Stimulated activated CD8-positive, alpha-beta memory T cell treated with anti-CD3 and anti-CD28 coated beads, Interleukin-2, amount 100 ng/mL, for 1 hour (primary cell): ENCODE measurements around the gene VWC2.

ENCODE experiments used
- DNase-seq, 2 donors: peaks; one replicate each; pipeline ENCODE4 v3.0.0-alpha.2; 2020; ENCODE audit warnings: low read depth in 2 of 2

Gene VWC2

DNA sequence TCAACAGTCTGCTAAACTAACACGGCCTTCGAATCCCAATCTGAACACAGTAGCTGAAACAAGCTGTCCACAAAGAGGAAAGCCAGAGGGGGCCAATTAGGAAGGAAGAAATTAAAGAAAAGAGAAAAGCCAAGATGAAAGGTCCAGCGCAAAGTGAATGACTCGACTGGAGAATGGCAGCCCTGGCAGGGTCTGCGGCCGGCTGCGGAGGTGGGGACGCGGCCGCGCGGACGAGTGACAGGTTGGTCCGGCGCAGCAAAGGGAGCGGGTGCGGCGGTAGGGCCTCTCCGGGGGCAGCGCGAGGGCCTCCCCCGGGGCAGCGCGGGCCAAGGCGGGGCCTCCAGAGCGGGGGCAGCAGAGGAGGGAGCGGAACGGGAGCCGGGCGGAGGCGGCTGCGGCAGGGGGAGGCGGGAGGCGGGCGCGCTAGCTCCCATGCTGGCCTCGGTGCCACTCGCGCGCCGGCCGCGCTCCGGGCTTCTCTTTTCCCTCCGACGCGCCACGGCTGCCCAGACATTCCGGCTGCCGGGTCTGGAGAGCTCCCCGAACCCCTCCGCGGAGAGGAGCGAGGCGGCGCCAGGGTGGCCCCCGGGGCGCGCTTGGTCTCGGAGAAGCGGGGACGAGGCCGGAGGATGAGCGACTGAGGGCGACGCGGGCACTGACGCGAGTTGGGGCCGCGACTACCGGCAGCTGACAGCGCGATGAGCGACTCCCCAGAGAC lies at the start of gene VWC2:
VWC2 (plus strand) TSS at position 421 of the 718 bp plus-strand sequence. CDS start 1,798 bp downstream, outside the sequence.
- DNase-seq: no peak

DNA sequence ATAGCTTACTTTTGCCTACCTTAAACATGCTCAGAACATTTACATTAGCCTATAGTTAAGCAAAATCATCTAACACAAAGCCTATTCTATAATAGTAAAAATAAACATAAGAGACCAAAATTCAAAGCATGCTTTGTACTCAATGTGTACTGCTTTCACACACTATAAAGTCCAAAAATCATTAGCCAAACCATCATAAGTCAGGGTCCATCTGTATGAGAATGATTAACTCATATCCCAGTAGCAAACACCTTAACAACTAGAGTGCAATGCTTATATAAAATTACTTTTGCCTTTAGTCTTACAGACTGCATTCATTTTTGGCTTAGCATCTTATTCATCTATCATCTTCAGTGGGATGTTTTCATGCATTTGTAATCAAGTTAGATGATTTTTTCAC lies 49.4 kb upstream of the VWC2 start:
- DNase-seq: no peak

DNA sequence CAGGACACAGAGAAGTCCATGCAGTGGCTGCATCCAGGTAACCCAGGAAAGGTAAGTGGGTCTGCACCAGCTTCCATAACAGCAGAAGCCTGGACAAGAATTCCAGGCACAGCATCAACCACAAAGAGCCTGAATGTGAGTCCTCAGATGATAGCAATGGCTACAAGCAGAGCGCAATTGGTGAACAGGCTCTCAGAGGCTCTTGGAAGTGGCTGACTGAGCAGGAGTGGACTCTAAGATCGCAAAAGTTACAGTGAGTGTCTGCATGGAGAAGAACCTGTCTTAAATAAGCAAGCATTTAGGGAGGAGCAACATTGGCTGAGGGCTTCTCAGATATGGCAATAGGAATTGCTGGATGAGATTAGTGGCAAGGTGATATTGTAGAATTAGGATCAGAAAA lies 41.6 kb upstream of the VWC2 start:
- no peak for DNase-seq

DNA sequence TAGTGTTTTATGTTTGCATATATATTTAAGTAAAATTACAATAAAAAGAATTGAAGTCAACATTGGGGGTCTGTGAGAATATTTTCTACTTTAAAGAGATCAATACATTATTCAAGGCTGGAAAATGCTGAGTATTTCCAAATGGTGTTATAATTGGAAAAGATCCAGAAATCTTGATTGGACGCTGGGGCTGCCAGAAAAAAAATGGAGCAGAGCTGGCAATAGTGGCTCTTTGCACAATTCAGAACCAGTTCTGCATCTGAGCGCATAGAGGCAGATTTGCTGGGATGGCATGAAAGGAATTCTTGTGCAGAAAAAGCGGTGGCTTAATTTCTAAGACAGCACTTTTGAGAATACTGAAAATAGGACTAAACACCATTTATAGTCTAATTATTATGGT lies 10.8 kb upstream of the VWC2 start:
- no peak for DNase-seq

DNA sequence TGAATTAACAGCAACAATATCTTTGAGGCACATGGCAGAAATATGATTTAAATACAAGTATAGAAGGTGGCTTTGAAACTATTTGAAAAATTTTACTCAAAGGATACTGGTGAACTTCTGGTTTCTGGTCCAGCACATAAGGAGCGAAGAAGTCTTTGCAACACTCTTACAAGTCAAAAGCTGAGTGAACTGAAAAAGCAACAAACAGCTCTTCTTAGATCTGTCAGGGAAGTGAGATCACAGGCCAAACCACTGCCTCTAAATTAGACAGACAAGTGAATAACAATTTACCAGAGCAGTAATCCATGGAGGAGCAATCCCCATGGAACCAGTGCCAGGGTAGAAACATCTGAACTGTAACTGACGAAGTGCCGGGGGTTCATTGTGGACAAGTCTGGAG lies 9.6 kb upstream of the VWC2 start:
- no peak for DNase-seq

DNA sequence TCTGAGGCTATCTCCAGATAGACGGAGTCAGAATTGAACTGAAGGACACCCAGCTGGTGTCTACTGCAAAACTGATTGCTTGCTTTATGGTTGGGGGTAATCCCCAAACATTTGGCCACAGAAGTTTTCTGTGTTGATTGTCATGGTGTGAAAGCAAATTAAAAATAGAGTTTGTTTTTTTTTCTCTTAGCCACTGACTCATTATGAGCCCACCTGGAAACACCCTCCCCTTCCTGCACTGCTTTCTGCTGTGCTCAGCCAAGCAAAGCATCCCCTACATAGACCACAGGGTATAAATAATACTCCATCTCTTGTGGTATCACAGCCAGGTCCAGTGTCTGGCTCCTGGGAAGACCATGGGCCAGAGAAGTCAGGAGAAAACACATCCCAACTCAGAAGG lies 6.5 kb upstream of the VWC2 start:
- DNase-seq: no peak

DNA sequence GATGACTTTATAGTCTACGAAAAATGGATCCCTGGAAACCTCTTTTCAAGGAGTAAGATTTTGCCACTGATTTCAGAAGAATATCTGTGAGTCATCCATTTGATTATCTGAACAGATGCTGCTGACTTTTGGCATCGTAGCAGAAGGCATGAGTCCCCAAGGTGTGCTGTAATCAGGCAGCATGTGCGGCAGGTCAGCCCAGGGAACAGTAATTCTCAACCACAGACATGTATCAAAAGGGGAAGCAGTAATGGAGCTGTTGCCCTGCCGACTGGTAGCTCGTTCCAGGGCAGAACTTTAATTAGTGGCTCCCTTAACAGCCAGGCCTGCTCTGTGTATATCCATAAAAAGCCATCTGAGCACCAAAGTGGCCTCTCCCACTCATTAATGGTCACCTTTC lies 5.7 kb upstream of the VWC2 start:
- no peak for DNase-seq

DNA sequence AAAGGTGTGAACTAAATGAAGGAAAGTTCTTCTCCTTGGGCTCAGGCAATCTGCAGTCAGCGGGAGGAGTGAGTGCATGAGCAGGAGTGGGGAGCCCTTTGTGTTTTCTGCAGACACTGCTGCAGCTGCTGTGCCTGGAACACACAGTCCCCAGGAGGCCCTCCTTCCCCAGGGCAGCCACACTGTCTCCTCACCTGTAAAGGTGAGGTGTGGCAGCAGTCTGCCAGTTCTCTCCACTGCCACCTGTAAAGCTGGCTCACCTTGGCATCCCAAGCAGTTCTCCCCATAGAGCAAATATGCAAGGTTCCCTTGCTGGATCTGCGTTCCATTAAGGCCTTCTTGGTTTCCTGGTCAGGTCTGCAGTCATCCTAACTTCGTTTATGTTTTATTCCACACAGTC lies 5.2 kb upstream of the VWC2 start:
- DNase-seq: no peak

DNA sequence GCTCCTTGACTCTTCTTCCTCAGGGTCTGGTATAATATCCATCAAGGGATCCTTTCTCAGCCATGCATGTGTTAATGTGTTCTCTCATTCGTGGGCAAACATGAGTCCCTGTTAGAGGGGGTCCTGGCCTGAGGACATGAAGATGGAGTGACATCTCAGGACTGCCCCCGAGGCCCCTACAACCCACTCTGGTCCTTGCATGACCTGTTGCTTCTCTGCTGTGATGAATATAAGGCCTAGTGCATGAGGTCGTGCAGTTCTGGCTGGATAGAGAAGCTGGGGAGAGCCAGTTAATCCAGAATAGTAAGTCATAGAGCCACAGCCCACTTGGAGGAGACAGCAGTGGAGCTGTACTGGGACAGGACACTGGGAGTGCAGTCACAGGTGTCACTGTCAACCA lies 4.6 kb upstream of the VWC2 start:
- no peak for DNase-seq

DNA sequence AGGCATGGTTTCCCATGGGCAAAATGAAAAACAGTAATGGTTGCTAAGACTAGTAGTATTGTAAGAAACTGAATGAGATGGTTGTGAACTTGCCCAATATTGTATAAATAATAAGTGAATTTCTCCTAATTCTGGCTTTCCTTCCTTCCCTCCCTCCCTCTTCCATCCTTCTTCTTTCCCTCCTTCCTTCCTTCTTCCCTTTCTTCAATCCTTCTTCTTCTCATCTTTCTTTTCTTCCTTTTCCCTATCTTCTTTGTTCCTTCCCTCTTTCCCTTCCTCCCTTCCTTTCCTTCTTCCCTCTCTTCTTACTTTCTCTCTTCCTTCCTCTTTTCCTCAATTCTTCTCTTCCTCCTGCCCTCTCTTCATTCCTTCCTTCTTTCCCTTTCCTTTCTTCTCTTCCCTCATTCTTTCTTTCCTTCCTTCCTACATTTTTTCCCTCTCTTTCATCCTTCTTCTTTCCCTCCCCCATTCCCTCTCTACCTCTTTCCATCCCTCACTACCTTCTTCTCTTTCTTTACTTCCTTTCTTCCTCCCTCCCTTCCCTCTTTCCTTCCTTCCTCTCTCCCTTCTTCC lies 4.1 kb upstream of the VWC2 start:
- DNase-seq: no peak

DNA sequence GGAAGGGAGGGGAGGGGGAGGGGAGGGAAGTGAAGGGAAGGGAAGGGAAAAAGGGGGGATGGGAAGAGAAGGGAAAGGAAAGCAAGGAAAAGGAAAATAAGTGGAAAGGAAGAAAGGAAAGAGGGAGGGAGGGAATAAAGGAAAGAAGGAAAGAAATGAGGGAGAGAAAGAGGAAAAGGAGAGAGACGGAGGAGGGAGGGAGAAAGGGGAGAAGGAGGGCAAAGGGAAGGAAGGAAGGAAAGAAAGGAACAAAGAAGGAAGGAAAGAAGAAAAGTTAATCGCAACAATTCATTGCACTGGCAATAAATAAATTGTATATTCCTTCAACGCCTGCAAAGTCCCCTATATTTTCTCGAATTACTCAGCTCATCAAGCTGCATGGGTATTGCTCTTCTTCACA lies 2.6 kb upstream of the VWC2 start:
- DNase-seq: no peak

DNA sequence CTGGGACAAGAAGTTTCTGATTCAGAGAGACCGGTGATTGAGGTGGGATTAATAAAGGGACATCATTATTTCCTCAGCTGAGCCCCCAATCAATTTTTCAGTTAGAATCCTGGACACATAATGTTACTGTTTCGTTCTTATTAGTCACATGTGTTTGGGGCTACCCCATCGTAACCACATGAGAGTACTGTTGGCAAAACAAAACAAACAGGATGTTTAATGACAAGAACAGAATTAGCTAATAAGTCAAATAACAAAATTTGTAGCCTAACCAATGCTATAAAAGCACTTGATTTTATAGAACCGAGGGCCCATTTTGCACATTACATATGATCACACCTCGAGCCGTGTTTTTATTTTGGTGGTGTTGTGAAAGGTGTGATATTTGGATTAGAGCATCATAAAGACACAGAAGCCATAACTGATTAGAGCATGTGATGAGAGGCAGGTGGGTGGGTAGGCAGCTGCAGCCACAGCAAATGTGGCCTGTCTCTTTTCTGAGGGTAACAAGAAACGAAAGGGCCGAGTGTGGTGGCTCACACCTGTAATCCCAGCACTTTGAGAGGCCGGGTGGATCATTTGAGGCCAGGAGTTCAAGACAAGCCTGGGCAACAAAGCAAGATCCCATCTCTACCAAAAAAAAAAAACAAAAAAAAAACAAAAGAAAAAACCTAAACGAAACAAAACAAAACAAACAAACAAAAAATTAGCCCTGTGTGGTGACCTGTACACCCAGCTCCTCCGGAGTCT lies 1.8 kb upstream of the VWC2 start:
- DNase-seq: no peak

DNA sequence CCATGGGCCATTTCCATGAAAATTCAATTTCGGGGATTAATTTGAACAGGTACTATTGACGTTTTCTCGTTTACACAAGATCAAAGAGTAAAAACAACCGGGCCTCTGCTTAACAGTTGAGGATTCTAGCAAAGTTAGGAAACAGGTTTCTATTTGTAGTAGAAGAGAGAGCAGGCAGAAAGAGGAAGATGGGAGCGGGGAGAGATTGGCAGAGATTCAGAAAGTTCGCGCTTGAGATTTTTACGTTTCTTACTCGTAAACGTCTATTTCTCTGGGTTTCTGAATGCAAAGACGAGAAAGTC lies 571 bp upstream of the VWC2 start:
- DNase-seq: no peak

DNA sequence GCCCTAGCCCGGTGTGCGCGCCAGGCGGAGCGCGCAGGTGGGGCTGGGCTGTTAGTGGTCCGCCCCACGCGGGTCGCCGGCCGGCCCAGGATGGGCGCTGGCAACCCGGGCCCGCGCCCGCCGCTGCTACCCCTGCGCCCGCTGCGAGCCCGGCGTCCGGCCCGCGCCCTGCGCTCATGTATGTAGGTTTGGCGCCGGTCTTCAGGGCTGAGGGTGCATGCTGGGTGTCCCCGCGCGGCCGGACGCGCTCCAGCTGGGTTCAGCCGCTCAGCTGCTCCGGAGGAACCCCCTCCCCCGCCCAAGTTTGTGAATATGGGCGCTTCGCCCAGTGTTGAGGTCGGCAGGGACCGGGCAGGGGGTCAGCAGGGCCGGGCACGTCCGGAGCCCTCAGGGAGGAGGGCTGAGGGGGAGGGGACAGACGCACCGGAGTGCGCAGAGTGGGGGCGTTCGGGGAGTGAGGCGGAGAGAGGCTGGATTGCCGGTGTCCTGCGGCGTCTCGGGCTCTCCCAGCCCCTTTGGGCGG lies 559 bp downstream of the VWC2 start:
- DNase-seq: no peak

DNA sequence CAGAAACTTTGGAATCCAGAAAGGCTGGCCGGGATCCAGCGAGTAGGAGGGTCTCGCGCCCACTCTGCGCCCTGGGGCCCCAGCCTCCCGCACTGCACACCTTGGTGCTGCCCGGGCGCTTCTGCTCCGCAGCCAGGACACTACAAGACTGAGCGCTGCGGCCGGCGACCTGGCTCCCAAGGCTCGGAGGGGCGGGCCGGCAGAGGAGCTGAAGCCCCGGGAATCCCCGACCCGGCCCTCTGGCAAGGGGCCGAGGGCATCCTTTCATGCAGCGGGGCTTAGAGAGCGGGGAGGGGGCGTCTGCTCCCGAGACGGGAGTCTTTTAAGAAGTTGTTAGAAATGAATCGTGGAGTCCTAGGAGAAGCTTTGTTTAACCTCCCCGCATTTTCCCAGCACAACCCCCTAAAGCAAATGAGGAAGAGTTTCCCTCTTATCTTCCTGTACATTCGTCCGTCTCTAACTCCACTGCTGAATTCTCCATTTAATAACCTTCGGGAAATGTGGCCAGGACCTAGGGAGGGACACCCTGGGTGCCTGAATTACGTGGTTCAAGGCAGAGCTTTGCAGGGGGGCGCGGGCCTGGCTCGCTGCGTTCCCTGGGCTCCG lies 1.1 kb downstream of the VWC2 start:
- no peak for DNase-seq

DNA sequence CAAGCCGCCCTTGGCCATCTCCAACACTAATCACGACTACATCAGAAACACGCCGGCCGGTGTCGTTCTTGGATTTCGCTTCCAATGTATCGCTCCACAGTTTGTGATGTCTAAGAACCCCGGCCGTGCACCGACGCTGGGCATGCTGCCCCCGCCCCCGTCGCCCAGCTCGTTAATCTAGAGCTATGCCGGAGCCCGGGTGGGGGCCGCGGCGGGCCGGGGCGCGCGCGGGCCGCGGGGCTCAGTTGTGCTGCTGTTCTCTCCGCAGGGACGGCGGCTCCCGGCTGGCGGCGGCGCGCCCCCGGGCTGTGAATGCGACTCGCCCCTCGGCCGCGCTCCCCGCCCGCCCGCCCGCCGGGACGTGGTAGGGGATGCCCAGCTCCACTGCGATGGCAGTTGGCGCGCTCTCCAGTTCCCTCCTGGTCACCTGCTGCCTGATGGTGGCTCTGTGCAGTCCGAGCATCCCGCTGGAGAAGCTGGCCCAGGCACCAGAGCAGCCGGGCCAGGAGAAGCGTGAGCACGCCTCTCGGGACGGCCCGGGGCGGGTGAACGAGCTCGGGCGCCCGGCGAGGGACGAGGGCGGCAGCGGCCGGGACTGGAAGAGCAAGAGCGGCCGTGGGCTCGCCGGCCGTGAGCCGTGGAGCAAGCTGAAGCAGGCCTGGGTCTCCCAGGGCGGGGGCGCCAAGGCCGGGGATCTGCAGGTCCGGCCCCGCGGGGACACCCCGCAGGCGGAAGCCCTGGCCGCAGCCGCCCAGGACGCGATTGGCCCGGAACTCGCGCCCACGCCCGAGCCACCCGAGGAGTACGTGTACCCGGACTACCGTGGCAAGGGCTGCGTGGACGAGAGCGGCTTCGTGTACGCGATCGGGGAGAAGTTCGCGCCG lies 1.9 kb downstream of the VWC2 start:
- no peak for DNase-seq

DNA sequence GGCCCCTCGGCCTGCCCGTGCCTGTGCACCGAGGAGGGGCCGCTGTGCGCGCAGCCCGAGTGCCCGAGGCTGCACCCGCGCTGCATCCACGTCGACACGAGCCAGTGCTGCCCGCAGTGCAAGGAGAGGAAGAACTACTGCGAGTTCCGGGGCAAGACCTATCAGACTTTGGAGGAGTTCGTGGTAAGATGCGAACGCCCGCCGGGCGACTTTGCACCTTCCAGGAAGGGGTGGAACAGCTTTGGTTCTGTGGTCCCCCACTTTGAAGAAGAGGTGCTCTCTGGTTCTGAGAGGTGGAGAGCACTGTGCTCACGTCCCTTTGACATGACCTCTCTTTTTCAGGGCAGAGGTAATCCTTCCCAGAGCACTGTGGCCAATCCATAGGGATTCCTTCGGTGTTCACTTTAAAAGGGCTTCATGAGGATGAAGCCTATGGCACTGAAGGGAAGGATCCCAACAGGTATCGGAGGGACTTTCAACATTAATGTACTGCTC lies 2.6 kb downstream of the VWC2 start:
- no peak for DNase-seq

DNA sequence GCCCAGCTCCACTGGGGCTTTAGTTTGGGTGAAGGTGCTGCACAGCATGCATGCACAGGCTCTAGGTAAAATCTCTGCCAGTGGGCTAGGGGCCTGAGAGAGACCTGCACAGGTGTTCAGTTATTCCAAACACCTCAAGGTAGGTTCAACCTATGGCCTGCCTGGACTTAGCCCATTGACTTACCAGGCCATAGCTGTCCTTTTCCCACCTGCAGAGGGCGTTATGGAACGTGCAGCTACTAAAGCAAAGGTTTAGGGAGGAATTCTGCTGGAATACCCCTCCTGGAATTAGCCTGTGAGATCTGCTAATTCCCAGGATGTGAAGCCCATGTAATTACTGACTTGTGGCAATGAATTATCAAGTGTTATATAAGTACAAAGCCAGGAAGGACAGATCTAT lies 3.6 kb downstream of the VWC2 start:
- no peak for DNase-seq

DNA sequence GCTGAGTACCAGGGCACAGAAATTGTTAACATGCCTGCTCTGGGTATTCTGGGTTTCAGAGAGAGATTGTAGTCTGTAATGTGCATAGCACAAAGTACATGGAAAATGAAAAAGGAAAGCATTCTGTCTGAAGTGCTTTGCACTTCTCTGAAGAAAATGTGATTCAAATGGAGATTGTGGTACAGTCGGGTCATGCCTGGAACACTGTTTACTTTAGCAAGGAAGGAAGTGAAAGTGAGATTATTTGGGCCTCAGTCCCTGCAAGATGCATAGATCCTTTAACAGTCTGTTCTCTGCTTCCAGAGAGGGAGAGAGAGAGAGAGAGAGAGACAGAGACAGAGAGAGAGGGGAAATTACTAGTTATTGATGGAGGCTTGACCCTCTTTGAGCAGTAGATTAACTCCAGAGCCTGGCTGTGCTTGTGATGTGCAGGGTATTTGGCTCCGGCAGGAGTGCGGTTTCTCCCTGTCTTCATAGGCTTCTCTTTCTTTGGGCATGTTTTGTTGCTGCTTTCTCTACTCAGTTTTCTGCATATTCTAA lies 5.4 kb downstream of the VWC2 start:
- DNase-seq: no peak

DNA sequence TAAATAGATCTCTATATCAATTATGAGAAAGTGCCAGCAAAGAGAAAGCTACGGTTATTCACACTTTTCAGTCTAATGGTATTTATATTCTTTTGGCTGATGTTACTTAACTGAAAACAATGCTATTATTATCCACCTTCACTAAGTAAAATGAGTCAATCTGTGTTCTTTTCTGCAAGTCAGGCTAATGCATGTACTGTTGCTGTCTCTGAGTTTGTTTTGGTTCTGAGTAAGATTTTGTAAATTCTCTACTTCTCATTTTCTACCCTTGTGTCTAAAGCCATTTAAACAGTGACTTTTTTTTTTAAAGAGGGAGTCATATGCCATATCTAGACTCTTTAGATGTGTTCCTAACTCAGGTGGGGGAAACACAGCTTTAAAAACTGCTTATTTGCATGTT lies 7.5 kb downstream of the VWC2 start:
- no peak for DNase-seq

DNA sequence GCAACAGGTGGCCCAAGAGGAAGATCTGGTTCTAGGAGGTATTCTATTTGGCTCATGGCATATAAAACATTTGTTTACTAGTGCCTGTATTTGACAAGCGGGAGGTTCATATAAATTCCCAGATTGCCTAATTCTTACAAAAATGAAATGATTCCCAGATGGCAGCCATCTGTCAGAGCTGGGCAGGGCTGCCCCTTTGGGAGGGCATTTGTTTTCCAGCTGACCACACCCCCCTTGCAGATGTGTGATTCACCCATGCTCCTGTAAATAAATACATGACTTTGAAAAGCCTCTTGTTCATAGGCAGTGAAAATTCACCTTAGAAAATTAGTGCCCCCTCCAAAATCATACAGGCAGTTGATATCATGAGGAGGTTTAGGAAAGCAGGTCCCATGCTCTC lies 8.6 kb downstream of the VWC2 start:
- DNase-seq: no peak
